DOHH2 (cell line): ENCODE results near the gene USP34.

Source experiments
- EZH2phosphoT487 ChIP-seq: fragments of 200-600 bp; sonication (generic); IDR thresholded peaks from 2 replicates; pipeline ENCODE4 v1.6.1; 2017; ENCODE audit warnings: borderline replicate concordance, mild to moderate bottlenecking, antibody characterized with exemption, low read length, moderate library complexity, mixed read lengths
- TF ChIP-seq, protein P1 (sequence below): fragments of 200-600 bp; sonication (generic); IDR thresholded peaks from one replicate; pipeline ENCODE4 v1.5.1; 2014; ENCODE audit warnings: antibody characterized with exemption, mild to moderate bottlenecking, low read depth, low read length; ENCODE audit not compliant: poor library complexity, severe bottlenecking

DNA sequence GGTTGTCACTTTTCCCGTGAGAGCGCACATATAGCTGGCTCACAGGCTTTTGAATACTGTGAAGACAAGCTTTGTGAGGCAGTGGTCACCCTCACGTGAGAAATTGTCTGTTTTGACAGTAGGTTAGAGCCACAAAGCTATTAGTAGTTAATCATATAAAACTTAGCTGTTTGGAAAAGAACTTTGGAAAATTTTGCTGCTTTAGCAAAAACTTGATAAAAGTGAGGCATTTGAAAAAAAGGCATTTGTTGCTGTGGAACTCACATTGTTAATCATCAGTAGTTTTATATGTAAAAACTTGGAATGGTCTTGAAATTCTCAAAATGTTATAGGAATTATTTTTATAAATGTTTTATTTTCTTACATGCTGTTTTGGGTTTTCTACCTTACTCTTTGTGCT is 286.6 kb downstream of the USP34 start:
- TF ChIP-seq, protein P1, sequence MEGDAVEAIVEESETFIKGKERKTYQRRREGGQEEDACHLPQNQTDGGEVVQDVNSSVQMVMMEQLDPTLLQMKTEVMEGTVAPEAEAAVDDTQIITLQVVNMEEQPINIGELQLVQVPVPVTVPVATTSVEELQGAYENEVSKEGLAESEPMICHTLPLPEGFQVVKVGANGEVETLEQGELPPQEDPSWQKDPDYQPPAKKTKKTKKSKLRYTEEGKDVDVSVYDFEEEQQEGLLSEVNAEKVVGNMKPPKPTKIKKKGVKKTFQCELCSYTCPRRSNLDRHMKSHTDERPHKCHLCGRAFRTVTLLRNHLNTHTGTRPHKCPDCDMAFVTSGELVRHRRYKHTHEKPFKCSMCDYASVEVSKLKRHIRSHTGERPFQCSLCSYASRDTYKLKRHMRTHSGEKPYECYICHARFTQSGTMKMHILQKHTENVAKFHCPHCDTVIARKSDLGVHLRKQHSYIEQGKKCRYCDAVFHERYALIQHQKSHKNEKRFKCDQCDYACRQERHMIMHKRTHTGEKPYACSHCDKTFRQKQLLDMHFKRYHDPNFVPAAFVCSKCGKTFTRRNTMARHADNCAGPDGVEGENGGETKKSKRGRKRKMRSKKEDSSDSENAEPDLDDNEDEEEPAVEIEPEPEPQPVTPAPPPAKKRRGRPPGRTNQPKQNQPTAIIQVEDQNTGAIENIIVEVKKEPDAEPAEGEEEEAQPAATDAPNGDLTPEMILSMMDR = no peak
- no peak for TF ChIP-seq EZH2phosphoT487
